H1 (cell line): ENCODE measurements around the gene GPSM1. TPM values are rescaled to one million over a fixed set of nuclear protein-coding genes. Genes with fewer than 3 reads are reported as not detected.

ENCODE experiments used
- CTCF ChIA-PET: fragments of 300-600 bp; sonication (Branson Sonifier 250); formaldehyde crosslinking; loops from one replicate; lab custom pipeline; 2021; ENCODE audit not compliant: partially characterized antibody; lab: Charles Lee
- POLR2A ChIA-PET: fragments of 300-600 bp; sonication (Branson Sonifier 250); formaldehyde crosslinking; loops from one replicate; lab custom pipeline; 2021; ENCODE audit warnings: inconsistent platforms; ENCODE audit not compliant: partially characterized antibody; lab: Charles Lee
- DNase-seq, 2 experiments: peaks; one replicate each; pipeline versions ENCODE4 v3.0.0 to v3.0.0-alpha.2; 2010 to 2022; ENCODE audit warnings: low spot score in 2 of 2, low read depth in 1 of 2, mixed read lengths in 1 of 2
- FAIRE-seq: peaks from 2 replicates; lab custom pipeline; 2011; peaks lifted over from hg19 to GRCh38; lab: Jason Lieb, UNC
- H2AFZ ChIP-seq: 2 replicates; pipeline ENCODE4 v1.8.1; 2012; ENCODE audit warnings: low read length, inconsistent platforms
- H2AK5ac ChIP-seq: 2 replicates; pipeline ENCODE4 v1.6.1; 2013; ENCODE audit warnings: low read depth, low read length
- H2BK120ac ChIP-seq: replicated peaks from 2 replicates; pipeline ENCODE3; 2013; ENCODE audit warnings: low read depth, low read length, inconsistent platforms
- H2BK12ac ChIP-seq: 2 replicates; pipeline ENCODE4 v1.6.1; 2013; ENCODE audit warnings: low read depth, low read length
- H2BK15ac ChIP-seq: 2 replicates; pipeline ENCODE4 v1.6.1; 2013; ENCODE audit warnings: low read length
- H2BK20ac ChIP-seq: 2 replicates; pipeline ENCODE4 v1.6.1; 2013; ENCODE audit warnings: low read length
- H2BK5ac ChIP-seq: 2 replicates; pipeline ENCODE4 v1.6.1; 2013; ENCODE audit warnings: low read depth, low read length
- H3K14ac ChIP-seq: 2 replicates; pipeline ENCODE4 v1.6.1; 2013; ENCODE audit warnings: inconsistent platforms; ENCODE audit not compliant: insufficient read length
- H3K18ac ChIP-seq: 2 replicates; pipeline ENCODE4 v1.6.1; 2013; ENCODE audit warnings: low read length; ENCODE audit errors: extremely low read depth
- H3K23ac ChIP-seq: 2 replicates; pipeline ENCODE4 v1.6.1; 2013; ENCODE audit warnings: inconsistent platforms; ENCODE audit not compliant: insufficient read length
- H3K23me2 ChIP-seq: 2 replicates; pipeline ENCODE4 v1.6.1; 2013; ENCODE audit warnings: low read depth, low read length
- H3K27ac ChIP-seq: 2 replicates; pipeline ENCODE4 v1.6.1; 2011; ENCODE audit warnings: low read depth, low read length, inconsistent platforms
- H3K27me3 ChIP-seq, 4 experiments: replicated peaks in 1 of 4; 1 replicate in 1 of 4; 2 replicates in 3 of 4; pipeline versions ENCODE4 v1.6.1 to v1.8.1; 2011 to 2013; ENCODE audit warnings: low read length in 3 of 4, mild to moderate bottlenecking in 3 of 4, inconsistent platforms in 2 of 4, mixed read lengths in 2 of 4, moderate library complexity in 1 of 4; ENCODE audit not compliant: control insufficient read depth in 3 of 4, insufficient read depth in 3 of 4; ENCODE audit errors: extremely low read depth in 1 of 4
- H3K36me3 ChIP-seq, 4 experiments: 2 replicates each; pipeline versions ENCODE4 v1.6.1 to v1.8.1; 2011 to 2013; ENCODE audit warnings: mild to moderate bottlenecking in 4 of 4, low read length in 3 of 4, moderate library complexity in 2 of 4, control low read depth in 1 of 4, inconsistent platforms in 1 of 4; ENCODE audit not compliant: insufficient read depth in 4 of 4, control insufficient read depth in 2 of 4
- H3K4ac ChIP-seq: replicated peaks from 2 replicates; pipeline ENCODE3; 2013; ENCODE audit warnings: low read length, low read depth, mixed read lengths, inconsistent platforms; ENCODE audit not compliant: insufficient read length
- H3K4me1 ChIP-seq, 4 experiments: replicated peaks in 1 of 4; 1 replicate in 1 of 4; 2 replicates in 3 of 4; pipeline versions ENCODE4 v1.6.1 to v1.8.1; 2011 to 2013; ENCODE audit warnings: low read length in 3 of 4, inconsistent platforms in 2 of 4, mixed read lengths in 1 of 4; ENCODE audit not compliant: insufficient read depth in 4 of 4, control insufficient read depth in 3 of 4
- H3K4me2 ChIP-seq, 2 experiments: 2 replicates each; pipeline versions ENCODE4 v1.6.1 to v1.8.1; 2011 to 2013; ENCODE audit warnings: low read depth in 2 of 2, low read length in 2 of 2, control low read depth in 1 of 2, inconsistent platforms in 1 of 2, mild to moderate bottlenecking in 1 of 2; ENCODE audit not compliant: insufficient read depth in 1 of 2
- H3K4me3 ChIP-seq, 4 experiments: fragments of 200-600, 300-600 bp in 1 of 4; sonication (generic), shearing (Covaris generic), sonication (Bioruptor Twin) in 1 of 4; 2 replicates each; pipeline versions ENCODE4 v1.5.1 to v1.8.1; 2011 to 2016; ENCODE audit warnings: low read length in 4 of 4, low read depth in 3 of 4, control low read depth in 2 of 4, inconsistent platforms in 2 of 4, mild to moderate bottlenecking in 2 of 4, mixed read lengths in 1 of 4, moderate library complexity in 1 of 4; ENCODE audit not compliant: insufficient read depth in 2 of 4; ENCODE audit errors: extremely low read depth in 1 of 4
- H3K56ac ChIP-seq: replicated peaks from 2 replicates; pipeline ENCODE3; 2013; ENCODE audit warnings: low read depth, mild to moderate bottlenecking, mixed read lengths, low read length, inconsistent platforms; ENCODE audit not compliant: insufficient read length
- H3K79me1 ChIP-seq: 2 replicates; pipeline ENCODE4 v1.6.1; 2013; ENCODE audit warnings: low read depth, low read length, control low read depth
- H3K79me2 ChIP-seq, 2 experiments: 2 replicates each; pipeline versions ENCODE4 v1.6.1 to v1.8.1; 2012 to 2013; ENCODE audit warnings: low read length in 2 of 2, mild to moderate bottlenecking in 2 of 2, inconsistent platforms in 1 of 2; ENCODE audit not compliant: insufficient read depth in 2 of 2, control insufficient read depth in 1 of 2
- H3K9ac ChIP-seq, 4 experiments: replicated peaks in 1 of 4; 1 replicate in 1 of 4; 2 replicates in 3 of 4; pipeline versions ENCODE4 v1.6.1 to v1.8.1; 2011 to 2013; ENCODE audit warnings: low read depth in 3 of 4, low read length in 3 of 4, control low read depth in 2 of 4, mild to moderate bottlenecking in 2 of 4, moderate library complexity in 2 of 4, inconsistent platforms in 1 of 4; ENCODE audit errors: extremely low read depth in 1 of 4
- H3K9me3 ChIP-seq, 2 experiments: 2 replicates each; pipeline versions ENCODE4 v1.6.1 to v1.8.1; 2012 to 2013; ENCODE audit warnings: mild to moderate bottlenecking in 2 of 2, moderate library complexity in 2 of 2, control low read depth in 1 of 2, inconsistent platforms in 1 of 2, low read depth in 1 of 2, low read length in 1 of 2, mixed read lengths in 1 of 2; ENCODE audit not compliant: insufficient read depth in 2 of 2
- H4K20me1 ChIP-seq, 2 experiments: replicated peaks in 1 of 2; 2 replicates each; pipeline versions ENCODE3 to v1.8.1; 2011 to 2013; ENCODE audit warnings: inconsistent platforms in 2 of 2, low read length in 2 of 2, mild to moderate bottlenecking in 1 of 2; ENCODE audit not compliant: insufficient read depth in 2 of 2, control insufficient read depth in 1 of 2
- H4K5ac ChIP-seq: 2 replicates; pipeline ENCODE4 v1.6.1; 2013; ENCODE audit warnings: low read length, low read depth, mixed read lengths, inconsistent platforms; ENCODE audit not compliant: insufficient read length
- H4K8ac ChIP-seq: 2 replicates; pipeline ENCODE4 v1.8.0; 2013; ENCODE audit warnings: mild to moderate bottlenecking, moderate library complexity, low read length, inconsistent platforms; ENCODE audit not compliant: insufficient read depth; ENCODE audit errors: extremely low read depth
- H4K91ac ChIP-seq: replicated peaks from 2 replicates; pipeline ENCODE3; 2013; ENCODE audit warnings: low read length, mixed read lengths, inconsistent platforms; ENCODE audit not compliant: insufficient read length
- RAD21 ChIP-seq, 2 experiments: IDR thresholded peaks in 1 of 2; conservative IDR thresholded peaks in 1 of 2; 2 replicates each; pipeline ENCODE4 v1.6.1; 2011; ENCODE audit warnings: low read depth in 2 of 2, low read length in 2 of 2, improper control_type of control experiment in 1 of 2, inconsistent platforms in 1 of 2, mild to moderate bottlenecking in 1 of 2, moderate library complexity in 1 of 2
- SAP30 ChIP-seq: fragments of 300-600 bp; sonication (generic); IDR thresholded peaks from 2 replicates; pipeline ENCODE4 v1.7.1; 2012; ENCODE audit warnings: low read length, moderate library complexity, mild to moderate bottlenecking, inconsistent platforms; ENCODE audit not compliant: insufficient read depth, insufficient replicate concordance
- SIN3A ChIP-seq, 2 experiments: IDR thresholded peaks in 1 of 2; conservative IDR thresholded peaks in 1 of 2; 2 replicates each; pipeline ENCODE4 v1.6.1; 2011 to 2012; ENCODE audit warnings: low read length in 2 of 2, improper control_type of control experiment in 1 of 2, low read depth in 1 of 2, mild to moderate bottlenecking in 1 of 2
- TAF7 ChIP-seq: optimal IDR thresholded peaks from 2 replicates; pipeline ENCODE3; 2011; ENCODE audit warnings: low read depth, mild to moderate bottlenecking, inconsistent platforms, low read length, moderate library complexity, borderline replicate concordance
- ZNF274 ChIP-seq: IDR thresholded peaks from 2 replicates; pipeline ENCODE4 v1.7.0; 2012; ENCODE audit warnings: low read length, borderline replicate concordance; ENCODE audit errors: extremely low read depth
- WGBS, 2 experiments: shearing (Covaris generic) in 1 of 2; methylation state at CpG; one replicate each; pipeline versions ENCODE4 v1.1.6 to v1.1.7; 2013 to 2015; ENCODE audit warnings: low lambda C conversion rate in 2 of 2, mixed read lengths in 2 of 2, inconsistent platforms in 1 of 2, low coverage in 1 of 2, missing lambda C conversion rate in 1 of 2; ENCODE audit not compliant: insufficient replicate concordance in 2 of 2, insufficient coverage in 1 of 2, insufficient read length in 1 of 2; ENCODE audit errors: extremely low coverage in 1 of 2, missing lambda C conversion rate in 1 of 2; 5-methylcytosine and 5-hydroxymethylcytosine counted together
- polyA plus RNA-seq, 7 experiments: library from polyadenylated mRNA; depleted of rRNA in 3 of 7; stranded (reverse) in 5 of 7; unstranded in 2 of 7; fragments of >200 nt in 5 of 7; fragments of 200-250 nt in 2 of 7; gene quantifications; 1 replicate in 5 of 7; 2 replicates in 1 of 7; 4 replicates in 1 of 7; pipeline versions ENCODE4 v1.2.1 to v1.2.3, GENCODE V29; 2011 to 2013; ENCODE audit warnings: missing spikeins in 2 of 7, mixed read lengths in 2 of 7
- total RNA-seq: library from RNA; stranded (reverse); fragmentation: NEBNext Ultra II Directional; extraction: Animal tissue kit (Norgen Biotek cat#: 25700); gene quantifications from 2 replicates; pipeline ENCODE4 v1.2.1, GENCODE V29; 2021
- TF ChIP-seq, protein P1 (sequence below), 3 experiments: IDR thresholded peaks; 1 replicate in 2 of 3; 2 replicates in 1 of 3; pipeline versions ENCODE4 v1.5.1 to v1.6.1; 2011; ENCODE audit warnings: low read length in 3 of 3, mild to moderate bottlenecking in 3 of 3, inconsistent platforms in 2 of 3, low read depth in 1 of 3, moderate library complexity in 1 of 3; ENCODE audit not compliant: insufficient read depth in 1 of 3; ENCODE audit errors: control extremely low read depth in 1 of 3

The GPSM1 gene
- total and polyA plus RNA-seq, 2 of the 8 experiments (the other 6 are each of a cell fraction or from before 2014, with no cell fraction given) = 12.8 to 18.0 TPM

GRCh38 chr9:136324501-136325300 is 2.6 kb upstream of the GPSM1 start:
- no peaks in the 10 kb centered on the region for H3K27me3 ChIP-seq
- no peak for DNase-seq
- H3K23ac ChIP-seq = no peak overlapping the region
- FAIRE-seq = no peak
- no peak overlapping the region for H3K4me2 ChIP-seq
- no peak overlapping the region for H3K27ac ChIP-seq
- peaks cover 4% of the 10 kb centered on the region; the same call in 1 of the 2 replicates for H3K23me2 ChIP-seq
- no peak overlapping the region for H3K14ac ChIP-seq
- H3K4ac ChIP-seq = peak overlapping the region; percentile 14
- no peaks in the 10 kb centered on the region for H3K79me2 ChIP-seq
- H3K9me3 ChIP-seq = no peaks in the 10 kb centered on the region
- WGBS, 2 experiments = 88% methylated on average over 19 of the region's 24 CpGs; no CpG with 5 or more reads in 1 of the 2 experiments
- peaks cover 0 to 3% of the 10 kb centered on the region in 2 experiments for H4K20me1 ChIP-seq
- no peak overlapping the region for H2BK120ac ChIP-seq
- H4K91ac ChIP-seq = no peak overlapping the region
- no peaks in the 10 kb centered on the region for H3K79me1 ChIP-seq
- H2BK12ac ChIP-seq = peak overlapping the region; percentile 92; the same call in 1 of the 2 replicates
- H3K4me1 ChIP-seq = peaks cover 0 to 24% (median 20%) of the 10 kb centered on the region in 4 experiments; a peak in 6 of 7 replicates
- H4K8ac ChIP-seq = peak overlapping the region; percentile 68; the same call in 1 of the 2 replicates
- TF ChIP-seq ZNF274 (no peak), SAP30 (no peak), SIN3A (conservative IDR thresholded peaks at IDR 0.05 in 1 of 2, IDR thresholded peaks at IDR 0.05 in 1 of 2; ENCODE audit: low read depth in 1 of 2, low read length in 2 of 2) (0 out of 4 replicates have a peak, but pooled peaks of 1 of the 2 experiments have one; percentile 40), TAF7 (no peak), RAD21 (IDR thresholded peaks at IDR 0.05 in 1 of 2, conservative IDR thresholded peaks at IDR 0.05 in 1 of 2; ENCODE audit: low read depth in 2 of 2, low read length in 2 of 2) (peak; percentile 18 to 40; a peak in 2 of 4 replicates)
- TF ChIP-seq, protein P1, sequence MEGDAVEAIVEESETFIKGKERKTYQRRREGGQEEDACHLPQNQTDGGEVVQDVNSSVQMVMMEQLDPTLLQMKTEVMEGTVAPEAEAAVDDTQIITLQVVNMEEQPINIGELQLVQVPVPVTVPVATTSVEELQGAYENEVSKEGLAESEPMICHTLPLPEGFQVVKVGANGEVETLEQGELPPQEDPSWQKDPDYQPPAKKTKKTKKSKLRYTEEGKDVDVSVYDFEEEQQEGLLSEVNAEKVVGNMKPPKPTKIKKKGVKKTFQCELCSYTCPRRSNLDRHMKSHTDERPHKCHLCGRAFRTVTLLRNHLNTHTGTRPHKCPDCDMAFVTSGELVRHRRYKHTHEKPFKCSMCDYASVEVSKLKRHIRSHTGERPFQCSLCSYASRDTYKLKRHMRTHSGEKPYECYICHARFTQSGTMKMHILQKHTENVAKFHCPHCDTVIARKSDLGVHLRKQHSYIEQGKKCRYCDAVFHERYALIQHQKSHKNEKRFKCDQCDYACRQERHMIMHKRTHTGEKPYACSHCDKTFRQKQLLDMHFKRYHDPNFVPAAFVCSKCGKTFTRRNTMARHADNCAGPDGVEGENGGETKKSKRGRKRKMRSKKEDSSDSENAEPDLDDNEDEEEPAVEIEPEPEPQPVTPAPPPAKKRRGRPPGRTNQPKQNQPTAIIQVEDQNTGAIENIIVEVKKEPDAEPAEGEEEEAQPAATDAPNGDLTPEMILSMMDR (IDR thresholded peaks at IDR 0.05; ENCODE audit: control extremely low read depth in 1 of 3, insufficient read depth in 1 of 3, low read depth in 1 of 3, low read length in 3 of 3) = peak in 2 of 3 experiments; percentile 24 to 42; a peak in 2 of 4 replicates
- peak overlapping the region; percentile 70; the same call in 1 of the 2 replicates for H2AK5ac ChIP-seq
- H4K5ac ChIP-seq = no peak overlapping the region
- peak overlapping the region; percentile 46; the same call in 1 of the 2 replicates for H2BK15ac ChIP-seq
- H3K56ac ChIP-seq = no peak overlapping the region
- H3K18ac ChIP-seq = no peak overlapping the region; the same call in none of the 2 replicates
- no peak overlapping the region for H3K9ac ChIP-seq
- peak overlapping the region; percentile 88; the same call in 1 of the 2 replicates for H2BK5ac ChIP-seq
- H3K36me3 ChIP-seq = no peaks in the 10 kb centered on the region
- CTCF ChIA-PET = interaction anchor here (0.5 to 2.9 kb wide), 20 partner anchors 10 to 521 kb away, joined by 3 to 46 read pairs (median 3); partner anchors contain the start of gene DNLZ
- peak overlapping the region; percentile 72; the same call in 1 of the 2 replicates for H2BK20ac ChIP-seq
- POLR2A ChIA-PET = interaction anchor here (0.8 to 1.5 kb wide), 4 partner anchors 13 to 405 kb away, joined by 3 to 6 read pairs (median 3); partner anchors contain the start of gene DNLZ
- H3K4me3 ChIP-seq = no peak overlapping the region
- no peak overlapping the region for H2AFZ ChIP-seq
